ENCODE results near the gene TUT1. TPM values are rescaled to one million over a fixed set of nuclear protein-coding genes. Genes with fewer than 3 reads are reported as not detected.
"Not testable (repeated sequence)": the region's sequence is repeated elsewhere in the genome, so short reads cannot be mapped to it uniquely, and the experiment has no call there.

The TUT1 gene
- polyA plus RNA-seq, 4 donors = 18.7 to 25.0 (median 21.1) TPM

GRCh38 chr11:62578541-62578940 is 12.8 kb downstream of the TUT1 start:
- DNase-seq (ENCODE audit: low read depth in 4 of 4, low spot score in 3 of 4) = no peak

- DNase-seq (ENCODE audit: low read depth in 4 of 4, low spot score in 3 of 4) = no peak
Observed at GRCh38 chr11:62577046-62577714, 14.1 kb downstream of the TUT1 start.

- no peak for DNase-seq (ENCODE audit: low read depth in 4 of 4, low spot score in 3 of 4)
Observed at GRCh38 chr11:62575837-62576236, 15.5 kb downstream of the TUT1 start.

GRCh38 chr11:62575156-62575555 is 16.2 kb downstream of the TUT1 start:
- no peak for DNase-seq (ENCODE audit: low read depth in 4 of 4, low spot score in 3 of 4)

- no peak for DNase-seq (ENCODE audit: low read depth in 4 of 4, low spot score in 3 of 4)
Observed at GRCh38 chr11:62574363-62575071, 16.8 kb downstream of the TUT1 start.

- DNase-seq (ENCODE audit: low read depth in 4 of 4, low spot score in 3 of 4) = peak; percentile 97 to 100 (median 98)
Observed at GRCh38 chr11:62573592-62574362, 17.5 kb downstream of the TUT1 start, which contains the start of gene EEF1G. EEF1G (minus strand) TSS chr11:62573891; CDS start chr11:62573842, 49 bp downstream.

- no peak for DNase-seq (ENCODE audit: low read depth in 4 of 4, low spot score in 3 of 4)
Observed at GRCh38 chr11:62573006-62573591, 18.2 kb downstream of the TUT1 start.

GRCh38 chr11:62572431-62572830 is 18.9 kb downstream of the TUT1 start:
- no peak for DNase-seq (ENCODE audit: low read depth in 4 of 4, low spot score in 3 of 4)

- DNase-seq (ENCODE audit: low read depth in 4 of 4, low spot score in 3 of 4) = not testable (repeated sequence)
Observed at GRCh38 chr11:62571493-62571892, 19.8 kb downstream of the TUT1 start.

- not testable (repeated sequence) for DNase-seq (ENCODE audit: low read depth in 4 of 4, low spot score in 3 of 4)
Observed at GRCh38 chr11:62570903-62571302, 20.4 kb downstream of the TUT1 start.

GRCh38 chr11:62569611-62570010 is 21.7 kb downstream of the TUT1 start:
- no peak for DNase-seq (ENCODE audit: low read depth in 4 of 4, low spot score in 3 of 4)

- DNase-seq (ENCODE audit: low read depth in 4 of 4, low spot score in 3 of 4) = no peak
Observed at GRCh38 chr11:62567018-62567633, 24.2 kb downstream of the TUT1 start.

- no peak for DNase-seq (ENCODE audit: low read depth in 4 of 4, low spot score in 3 of 4)
Observed at GRCh38 chr11:62566247-62566646, 25.1 kb downstream of the TUT1 start.

- DNase-seq (ENCODE audit: low read depth in 4 of 4, low spot score in 3 of 4) = no peak
Observed at GRCh38 chr11:62565100-62565802, 26.1 kb downstream of the TUT1 start.

- not testable (repeated sequence) for DNase-seq (ENCODE audit: low read depth in 4 of 4, low spot score in 3 of 4)
Observed at GRCh38 chr11:62561677-62562230, 29.6 kb downstream of the TUT1 start.

- DNase-seq (ENCODE audit: low read depth in 4 of 4, low spot score in 3 of 4) = no peak
Observed at GRCh38 chr11:62560566-62561103, 30.7 kb downstream of the TUT1 start.

- not testable (repeated sequence) for DNase-seq (ENCODE audit: low read depth in 4 of 4, low spot score in 3 of 4)
Observed at GRCh38 chr11:62559626-62560025, 31.7 kb downstream of the TUT1 start.

- DNase-seq (ENCODE audit: low read depth in 4 of 4, low spot score in 3 of 4) = no peak
Observed at GRCh38 chr11:62559204-62559603, 32.1 kb downstream of the TUT1 start.

- no peak for DNase-seq (ENCODE audit: low read depth in 4 of 4, low spot score in 3 of 4)
Observed at GRCh38 chr11:62558669-62559068, 32.7 kb downstream of the TUT1 start.
